Activated CD8-positive, alpha-beta T cell treated with anti-CD3 and anti-CD28 coated beads, Interleukin-2, amount 10 ng/mL, durations not matched to agents 7 days and 5 days (primary cell): ENCODE results near the gene ARRDC4. TPM values are rescaled to one million over a fixed set of nuclear protein-coding genes. Genes with fewer than 3 reads are reported as not detected.
"Not testable (repeated sequence)": the region's sequence is repeated elsewhere in the genome, so short reads cannot be mapped to it uniquely, and the experiment has no call there.

ENCODE experiments used
- ATAC-seq: fragments of 150-1000 bp; cut with Tn5 transposase; one replicate; pipeline ENCODE4 v1.10.0; 2021; ENCODE audit warnings: moderate library complexity
- CTCF ChIA-PET: fragments of 350-600 bp; sonication (Branson Sonifier 250); formaldehyde crosslinking; loops from one replicate; lab custom pipeline; 2021; ENCODE audit warnings: antibody characterized with exemption; lab: Charles Lee
- POLR2A ChIA-PET: fragments of 350-600 bp; sonication (Branson Sonifier 250); formaldehyde crosslinking; loops from one replicate; lab custom pipeline; 2021; ENCODE audit warnings: antibody characterized with exemption; lab: Charles Lee
- DNase-seq: peaks from one replicate; pipeline ENCODE4 v3.0.0-alpha.2; 2020
- H3K27ac Mint-ChIP-seq: one replicate; pipeline ENCODE4 v1.8.0; 2021; ENCODE audit warnings: mild to moderate bottlenecking, mixed read lengths
- H3K27me3 Mint-ChIP-seq: one replicate; pipeline ENCODE4 v1.8.0; 2021; ENCODE audit warnings: low read depth, mixed read lengths
- H3K36me3 Mint-ChIP-seq: one replicate; pipeline ENCODE4 v1.8.0; 2021; ENCODE audit warnings: low read depth, mixed read lengths
- H3K4me1 Mint-ChIP-seq: one replicate; pipeline ENCODE4 v1.8.0; 2021; ENCODE audit warnings: low read depth, mixed read lengths
- H3K4me3 Mint-ChIP-seq: one replicate; pipeline ENCODE4 v1.8.0; 2021; ENCODE audit warnings: mild to moderate bottlenecking, mixed read lengths
- H3K9me3 Mint-ChIP-seq: one replicate; pipeline ENCODE4 v1.8.0; 2022; ENCODE audit warnings: mixed read lengths; ENCODE audit not compliant: insufficient read depth
- total RNA-seq, 2 experiments: library from RNA; stranded (reverse); gene quantifications; one replicate each; pipeline ENCODE4 v1.2.3, GENCODE V29; 2021

The ARRDC4 gene
- total RNA-seq, 2 experiments from 2014 or later, result 0.18 to 0.24 TPM

DNA sequence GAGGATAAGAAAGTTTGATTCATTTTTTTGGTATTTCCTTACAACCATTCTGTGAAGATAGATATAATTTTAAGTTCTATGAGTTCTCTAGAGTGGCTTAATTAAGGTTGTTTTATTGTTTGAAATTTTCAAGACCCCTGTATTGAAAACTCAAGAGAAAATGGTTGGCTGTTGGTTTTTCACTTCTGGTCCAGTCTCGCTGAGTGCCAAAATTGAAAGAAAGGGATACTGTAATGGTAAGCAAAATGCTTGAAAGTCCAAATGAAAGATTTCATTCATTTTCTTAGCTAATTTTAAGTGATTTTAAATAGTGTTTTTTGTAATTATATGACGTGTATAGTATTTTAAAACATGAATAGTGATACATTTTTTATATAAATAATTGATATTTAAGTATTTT, 7.4 kb downstream of the ARRDC4 start:
- no peak overlapping the region for H3K27ac Mint-ChIP-seq
- no peaks in the 10 kb centered on the region for H3K27me3 Mint-ChIP-seq
- no peak overlapping the region for H3K4me3 Mint-ChIP-seq
- H3K4me1 Mint-ChIP-seq, result no peaks in the 10 kb centered on the region
- ChIA-PET CTCF (no interaction called here), POLR2A (no interaction called here)
- DNase-seq (no peak), ATAC-seq (no peak)
- no peaks in the 10 kb centered on the region for H3K9me3 Mint-ChIP-seq
- H3K36me3 Mint-ChIP-seq, result no peaks in the 10 kb centered on the region

DNA sequence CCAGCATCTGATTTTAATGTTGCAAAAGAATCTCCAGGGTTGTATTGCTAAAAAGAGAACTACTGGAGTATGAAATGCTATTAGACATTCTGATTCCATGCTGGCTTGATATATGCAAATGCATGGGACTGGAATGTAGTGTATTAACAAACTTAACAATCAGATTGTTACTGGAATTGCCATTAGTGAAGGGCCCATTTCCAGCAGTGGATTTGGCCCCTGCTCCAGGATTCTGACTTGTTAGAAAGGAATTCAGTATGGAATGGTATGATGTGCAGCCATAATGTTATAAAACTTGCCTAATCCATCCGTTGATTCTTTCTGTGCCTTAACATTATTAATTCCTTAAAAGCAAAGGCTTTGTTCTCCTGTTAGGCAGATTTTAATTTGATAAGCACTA, 7.9 kb downstream of the ARRDC4 start:
- DNase-seq (no peak), ATAC-seq (no peak)
- H3K27ac Mint-ChIP-seq, result no peak overlapping the region
- ChIA-PET CTCF (no interaction called here), POLR2A (no interaction called here)
- H3K27me3 Mint-ChIP-seq, result no peaks in the 10 kb centered on the region
- no peaks in the 10 kb centered on the region for H3K9me3 Mint-ChIP-seq
- H3K36me3 Mint-ChIP-seq, result no peaks in the 10 kb centered on the region
- no peak overlapping the region for H3K4me3 Mint-ChIP-seq
- H3K4me1 Mint-ChIP-seq, result no peaks in the 10 kb centered on the region

DNA sequence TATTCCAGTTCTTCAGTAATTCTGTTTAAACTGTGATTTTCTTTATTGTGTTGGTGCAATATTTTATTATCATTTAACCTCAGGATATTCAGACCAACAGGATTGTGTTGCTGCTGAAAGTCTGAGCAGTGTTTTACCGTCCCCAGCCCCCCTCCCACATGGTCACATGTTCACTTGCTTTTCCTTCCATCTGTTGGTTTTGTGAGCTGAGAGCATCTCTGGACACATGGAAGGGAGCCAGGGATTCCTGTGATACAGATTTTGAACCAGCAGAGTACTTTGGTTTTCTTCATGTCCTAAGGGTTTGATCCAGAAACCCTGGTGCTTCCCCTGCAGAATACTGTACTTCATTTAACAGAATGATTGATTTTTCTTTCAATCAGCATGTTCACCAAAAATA, 11.9 kb downstream of the ARRDC4 start:
- Mint-ChIP-seq H3K4me3 (no peak overlapping the region), H3K9me3 (no peaks in the 10 kb centered on the region)
- POLR2A ChIA-PET, result no interaction called here

DNA sequence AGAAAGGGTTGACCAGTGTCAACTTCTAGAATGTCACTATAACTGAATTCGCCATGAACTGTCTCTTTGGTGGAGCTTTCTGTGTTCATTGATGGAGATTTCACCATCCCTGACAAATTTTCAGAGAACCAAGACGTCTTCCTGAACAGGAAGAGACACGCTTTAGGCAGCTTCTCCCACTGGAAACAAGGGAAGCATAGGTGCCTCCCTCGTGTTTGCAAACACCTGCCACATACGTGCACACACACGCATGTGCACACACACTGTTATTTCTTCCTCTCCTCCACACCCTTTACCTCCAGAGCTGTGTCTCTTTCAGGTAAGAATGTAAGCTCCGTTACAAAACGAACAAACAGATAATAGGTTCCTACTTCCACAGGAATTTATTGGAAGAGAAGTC, 15.6 kb downstream of the ARRDC4 start:
- ChIA-PET POLR2A (no interaction called here), CTCF (interaction anchor here (1.5 kb wide), 1 partner anchor 202 kb away, joined by 4 read pairs; no protein-coding TSS in a partner anchor)
- Mint-ChIP-seq H3K4me3 (no peak overlapping the region), H3K27me3 (no peaks in the 10 kb centered on the region), H3K9me3 (no peaks in the 10 kb centered on the region), H3K27ac (no peak overlapping the region), H3K4me1 (peaks cover under 1% of the 10 kb centered on the region), H3K36me3 (no peaks in the 10 kb centered on the region)
- ATAC-seq (no peak), DNase-seq (no peak)

More for the DNA sequence above, 11.9 kb downstream of the ARRDC4 start:
- CTCF ChIA-PET, result no interaction called here
- Mint-ChIP-seq H3K4me1 (no peaks in the 10 kb centered on the region), H3K36me3 (no peaks in the 10 kb centered on the region), H3K27ac (no peak overlapping the region), H3K27me3 (no peaks in the 10 kb centered on the region)
- ATAC-seq (no peak), DNase-seq (no peak)

DNA sequence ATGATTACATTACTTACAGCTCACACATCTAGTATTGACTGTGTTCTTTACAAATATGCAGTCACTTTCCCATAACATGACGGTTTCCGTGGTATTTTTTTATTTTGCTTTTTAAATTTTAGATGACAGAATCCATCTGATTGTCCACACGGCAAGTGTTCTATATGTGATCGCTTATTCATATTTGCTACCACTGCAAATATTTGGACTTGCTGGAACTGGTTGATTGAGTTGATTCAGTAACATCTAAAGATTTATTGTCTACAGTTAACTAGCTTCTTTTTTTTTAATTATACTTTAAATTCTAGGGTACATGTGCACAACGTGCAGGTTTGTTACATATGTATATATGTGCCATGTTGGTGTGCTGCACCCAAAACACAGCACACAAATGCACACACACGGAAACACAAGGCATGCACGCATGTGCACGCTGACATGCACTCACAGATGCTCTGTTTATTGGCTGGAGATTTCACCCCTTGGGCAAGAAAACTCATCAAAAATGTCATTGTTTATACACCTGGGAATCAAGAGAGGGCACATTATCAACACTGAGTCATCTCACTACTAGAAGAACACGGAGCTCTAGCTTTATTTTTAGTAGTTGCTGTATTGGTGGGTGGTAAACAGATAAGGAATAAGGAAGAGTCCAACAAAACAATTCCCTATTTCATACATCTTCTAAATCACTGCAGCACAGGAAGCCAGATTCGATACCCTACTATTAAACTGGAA, 16.4 kb downstream of the ARRDC4 start:
- Mint-ChIP-seq H3K36me3 (no peaks in the 10 kb centered on the region), H3K4me1 (peaks cover 2% of the 10 kb centered on the region), H3K27me3 (no peaks in the 10 kb centered on the region), H3K27ac (no peak overlapping the region), H3K4me3 (no peak overlapping the region), H3K9me3 (no peaks in the 10 kb centered on the region)
- CTCF ChIA-PET, result interaction anchor here (1.5 kb wide), 1 partner anchor 201 kb away, joined by 4 read pairs; no protein-coding TSS in a partner anchor
- ATAC-seq (no peak), DNase-seq (no peak)
- POLR2A ChIA-PET, result no interaction called here

DNA sequence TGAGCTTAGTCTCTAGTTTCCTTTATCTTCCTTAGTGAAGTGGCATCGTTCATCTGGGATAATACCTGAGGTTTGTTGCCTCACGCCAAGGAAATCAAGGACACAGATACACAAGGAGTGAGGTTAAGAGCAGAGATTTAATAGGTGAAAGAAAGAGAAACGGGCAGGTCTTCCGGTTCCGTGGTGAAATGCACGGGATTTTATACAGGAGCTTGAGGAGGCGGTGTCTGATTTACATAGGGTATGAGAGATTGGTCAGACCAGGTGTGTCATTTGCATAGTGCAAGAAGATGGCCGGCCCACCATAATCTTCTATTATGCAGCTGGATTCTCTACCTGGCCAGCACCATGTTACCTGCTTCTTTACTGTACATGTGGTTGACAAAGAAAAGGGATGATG, 17.2 kb downstream of the ARRDC4 start:
- POLR2A ChIA-PET, result no interaction called here
- no peak for DNase-seq
- ATAC-seq, result no peak
- CTCF ChIA-PET, result no interaction called here
- H3K36me3 Mint-ChIP-seq, result no peaks in the 10 kb centered on the region
- H3K27ac Mint-ChIP-seq, result no peak overlapping the region
- H3K9me3 Mint-ChIP-seq, result no peaks in the 10 kb centered on the region
- no peaks in the 10 kb centered on the region for H3K27me3 Mint-ChIP-seq
- H3K4me1 Mint-ChIP-seq, result peaks cover 2% of the 10 kb centered on the region
- H3K4me3 Mint-ChIP-seq, result no peak overlapping the region

DNA sequence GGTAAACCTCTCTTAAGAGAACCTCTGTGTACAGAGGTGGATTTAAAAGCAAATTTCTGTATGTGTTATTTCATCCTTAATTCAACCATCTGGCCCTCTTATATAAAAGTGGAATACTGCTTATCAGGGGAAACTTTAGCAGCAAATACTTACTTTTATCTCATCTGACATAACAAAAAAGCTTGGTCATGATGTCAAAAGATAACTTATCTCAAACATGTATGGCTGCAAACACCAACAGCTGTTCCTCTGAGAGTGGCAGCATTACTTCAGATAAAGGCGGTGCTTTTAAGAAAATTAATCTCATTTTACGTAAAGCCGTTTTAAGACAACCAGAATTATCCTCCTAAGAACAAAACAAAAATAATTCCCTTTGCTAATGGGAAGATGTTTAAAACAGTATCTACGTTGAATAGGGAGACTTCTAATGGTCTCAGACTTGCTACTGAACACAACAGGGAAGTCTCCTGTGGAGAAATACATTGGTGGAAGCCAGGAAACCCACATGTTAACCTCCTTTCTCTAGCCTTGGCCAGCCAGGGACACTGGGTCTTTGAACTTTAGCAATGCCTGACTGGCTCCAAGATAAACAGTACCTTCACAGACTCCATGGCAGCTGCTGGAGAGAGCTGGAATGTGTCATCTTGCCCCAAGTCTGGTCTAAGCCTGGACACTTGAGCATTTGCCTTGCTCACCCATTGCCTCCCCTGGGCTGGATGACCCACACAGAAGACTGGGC, 18.1 kb downstream of the ARRDC4 start:
- no peaks in the 10 kb centered on the region for H3K9me3 Mint-ChIP-seq
- peaks cover 2% of the 10 kb centered on the region for H3K4me1 Mint-ChIP-seq
- H3K27me3 Mint-ChIP-seq, result no peaks in the 10 kb centered on the region
- DNase-seq (no peak), ATAC-seq (no peak)
- POLR2A ChIA-PET, result no interaction called here
- no peak overlapping the region for H3K27ac Mint-ChIP-seq
- no peaks in the 10 kb centered on the region for H3K36me3 Mint-ChIP-seq
- CTCF ChIA-PET, result no interaction called here
- H3K4me3 Mint-ChIP-seq, result no peak overlapping the region

DNA sequence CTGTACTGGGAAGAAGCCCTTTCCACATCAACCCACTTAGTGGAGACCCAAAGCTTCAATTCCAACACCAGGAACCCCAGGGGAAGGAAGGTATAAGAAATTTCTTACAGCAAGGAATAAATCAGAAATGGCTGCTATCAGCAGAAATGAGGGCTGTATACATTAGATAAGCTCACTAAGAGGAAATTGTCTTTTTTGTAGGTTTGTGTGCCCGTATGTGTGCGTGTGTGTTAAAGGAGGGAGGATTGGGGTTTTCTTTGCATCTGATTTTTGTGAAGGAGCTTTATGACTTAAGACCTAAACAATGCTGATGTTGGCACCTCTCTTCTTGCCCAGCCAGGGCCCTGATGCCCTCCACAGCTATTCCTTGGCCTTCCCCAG, 18.6 kb downstream of the ARRDC4 start:
- ChIA-PET POLR2A (no interaction called here), CTCF (no interaction called here)
- ATAC-seq, result no peak
- Mint-ChIP-seq H3K9me3 (no peaks in the 10 kb centered on the region), H3K27me3 (no peaks in the 10 kb centered on the region), H3K4me1 (peaks cover 2% of the 10 kb centered on the region), H3K27ac (no peak overlapping the region), H3K4me3 (no peak overlapping the region), H3K36me3 (no peaks in the 10 kb centered on the region)
- DNase-seq, result no peak

DNA sequence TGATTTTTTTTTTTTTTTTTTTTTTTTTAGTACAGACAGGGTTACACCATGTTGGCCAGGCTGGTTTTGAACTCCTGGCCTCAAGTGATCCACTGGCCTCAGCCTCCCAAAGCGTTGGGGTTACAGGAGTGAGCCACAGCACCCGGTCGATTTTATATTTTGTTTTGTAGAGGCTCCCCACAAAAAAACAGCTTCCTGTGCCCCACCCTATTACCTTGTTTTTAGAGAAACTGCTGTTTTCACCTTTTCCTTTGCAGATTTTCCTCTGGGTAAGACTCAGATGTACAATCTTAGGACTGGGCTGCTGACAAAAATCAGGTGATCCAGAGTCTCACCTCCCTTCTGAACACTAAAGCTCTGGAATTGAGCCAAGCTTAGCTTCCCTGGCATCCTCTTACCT, 20.6 kb downstream of the ARRDC4 start:
- Mint-ChIP-seq H3K9me3 (peaks cover under 1% of the 10 kb centered on the region), H3K4me1 (peaks cover 2% of the 10 kb centered on the region), H3K27me3 (peaks cover 2% of the 10 kb centered on the region), H3K27ac (no peak overlapping the region), H3K4me3 (no peak overlapping the region), H3K36me3 (no peaks in the 10 kb centered on the region)
- no peak for ATAC-seq
- ChIA-PET CTCF (interaction anchor here (1.7 kb wide), 1 partner anchor 15 kb away, joined by 4 read pairs; no protein-coding TSS in a partner anchor), POLR2A (no interaction called here)
- DNase-seq, result no peak

DNA sequence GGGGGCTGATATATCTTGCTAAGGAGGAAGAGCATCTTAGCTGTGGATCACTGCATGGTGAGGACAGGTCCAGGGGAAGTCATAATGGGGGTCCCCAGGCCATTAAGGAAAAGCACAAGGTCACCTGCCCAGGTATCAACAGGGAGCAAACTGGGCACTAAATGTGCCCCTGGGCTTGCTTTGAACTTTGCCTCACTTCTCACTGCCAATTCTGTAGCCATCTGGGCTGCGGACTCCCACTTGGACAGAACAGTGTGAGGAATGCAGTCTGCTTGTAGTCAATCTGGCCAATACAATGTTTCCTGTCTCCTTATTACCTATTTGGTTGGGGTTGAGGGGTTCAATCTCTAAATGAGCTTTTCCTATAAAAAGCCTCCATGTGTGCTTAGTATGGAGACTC, 21.3 kb downstream of the ARRDC4 start:
- Mint-ChIP-seq H3K4me1 (peaks cover 2% of the 10 kb centered on the region), H3K9me3 (peaks cover 6% of the 10 kb centered on the region), H3K36me3 (no peaks in the 10 kb centered on the region), H3K27me3 (peaks cover 2% of the 10 kb centered on the region), H3K27ac (no peak overlapping the region), H3K4me3 (no peak overlapping the region)
- POLR2A ChIA-PET, result no interaction called here
- ATAC-seq, result no peak
- no peak for DNase-seq
- CTCF ChIA-PET, result interaction anchor here (1.7 kb wide), 1 partner anchor 14 kb away, joined by 4 read pairs; no protein-coding TSS in a partner anchor

DNA sequence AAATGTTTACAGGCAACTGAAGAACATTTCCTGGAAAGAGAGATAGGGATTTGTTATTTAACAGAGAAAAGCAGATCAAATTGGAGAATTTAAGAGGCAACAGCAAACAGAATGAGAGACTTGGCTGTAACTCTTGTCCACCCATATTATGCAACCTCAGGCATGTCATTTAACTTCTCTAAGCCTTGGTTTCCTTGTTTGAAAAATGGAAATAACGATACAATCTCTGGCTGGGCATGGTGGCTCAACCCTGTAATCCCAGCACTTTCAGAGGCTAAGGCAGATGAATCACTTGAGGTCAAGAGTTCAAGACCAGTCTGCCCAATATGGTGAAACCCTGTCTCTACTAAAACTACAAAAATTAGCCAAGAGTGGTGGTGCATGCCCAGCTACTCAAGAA, 23.7 kb downstream of the ARRDC4 start:
- no peak overlapping the region for H3K4me3 Mint-ChIP-seq
- CTCF ChIA-PET, result no interaction called here
- no peak for ATAC-seq

DNA sequence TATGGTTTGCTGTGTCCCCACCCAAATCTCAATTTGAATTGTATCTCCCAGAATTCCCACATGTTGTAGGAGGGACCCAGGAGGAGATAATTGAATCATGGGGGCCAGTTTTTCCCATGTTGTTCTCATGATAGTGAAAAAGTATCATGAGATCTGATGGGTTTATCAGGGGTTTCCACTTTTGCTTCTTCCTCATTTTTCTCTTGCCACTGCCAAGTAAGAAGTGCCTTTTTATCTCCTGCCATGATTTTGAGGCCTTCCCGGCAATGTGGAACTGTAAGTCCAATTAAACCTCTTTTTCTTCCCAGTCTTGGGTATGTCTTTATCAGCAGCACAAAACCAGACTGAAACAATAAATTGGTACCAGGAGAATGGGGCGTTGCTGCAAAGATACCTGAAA, 25.5 kb downstream of the ARRDC4 start:
- DNase-seq, H3K4me3 Mint-ChIP-seq, H3K27ac Mint-ChIP-seq, ATAC-seq, H3K9me3 Mint-ChIP-seq, CTCF ChIA-PET, H3K36me3 Mint-ChIP-seq, H3K27me3 Mint-ChIP-seq, POLR2A ChIA-PET, H3K4me1 Mint-ChIP-seq: not testable (repeated sequence)

More for the DNA sequence above, 23.7 kb downstream of the ARRDC4 start:
- POLR2A ChIA-PET, result no interaction called here
- H3K36me3 Mint-ChIP-seq, result no peaks in the 10 kb centered on the region
- DNase-seq, result no peak
- peaks cover 6% of the 10 kb centered on the region for H3K9me3 Mint-ChIP-seq
- H3K4me1 Mint-ChIP-seq, result peaks cover 2% of the 10 kb centered on the region
- H3K27ac Mint-ChIP-seq, result no peak overlapping the region
- H3K27me3 Mint-ChIP-seq, result peaks cover 3% of the 10 kb centered on the region
